Heart left ventricle (tissue), 13 donors: ENCODE data around the gene UROS.

Experiments used
- CTCF ChIP-seq, 12 donors: fragments of 200-600 bp; sonication (generic) in 4 of 12; IDR thresholded peaks; one replicate each; pipeline versions ENCODE4 v1.5.0 to v1.8.0; 2018 to 2022; ENCODE audit warnings: antibody characterized with exemption in 12 of 12, mild to moderate bottlenecking in 5 of 12
- POLR2A ChIP-seq, 2 donors: fragments of 450-650 bp; IDR thresholded peaks; one replicate each; pipeline ENCODE4 v1.6.1; 2017; ENCODE audit warnings: antibody characterized with exemption in 2 of 2, mild to moderate bottlenecking in 2 of 2, moderate library complexity in 2 of 2
- donor health status: ischemic (EF 13 %, LVEDD 7.1; RV severe dilation, severe dysfunction).
- donor health status: DM: no; HTN: yes; CAD: no.
- donor health status: DM: no; HTN: no; CAD: no.
- donor health status: ischemic (EF 25% LVEDD 6.9; RV normal size, moderate dysfunction).
- donor health status: ischemic (EF 25% LVEDD 5.7; RV mildly dilated, moderate dysfunction).
- donor health status: ischemic (EF 35%, LVEDD 5.7; RV mildly dilated, moderate dysfunction).
- donor health status: nonischemic (EF 11% LVEDD 7.7; RV severe dilation, severe dysfunction).
- donor health status: DM: yes; HTN: yes; CAD: no.
- donor health status: PGD.
- donor health status: ischemic (EF 29% LVEDD 5.4; RV normal size, mild dysfunction).
- donor health status: nonischemic (EF 23%, LVEDD 6.1; RV moderate dilation, normal function).

- no peak for TF ChIP-seq CTCF (IDR thresholded peaks at IDR 0.05)
- no peak for TF ChIP-seq POLR2A (IDR thresholded peaks at IDR 0.05)
Observed at GRCh38 chr10:125747417-125747816, 75.6 kb downstream of the UROS start.
